GM21381 (cell line): ENCODE results near the gene TSEN34.
"Not testable (repeated sequence)": the region's sequence is repeated elsewhere in the genome, so short reads cannot be mapped to it uniquely, and the experiment has no call there.

Experiments used
- ATAC-seq: cut with Tn5 transposase; IDR thresholded peaks from one replicate; pipeline ENCODE4 v1.9.1; 2021; ENCODE audit warnings: mild to moderate bottlenecking, moderate library complexity; ENCODE audit not compliant: unreplicated experiment

The TSEN34 gene

DNA sequence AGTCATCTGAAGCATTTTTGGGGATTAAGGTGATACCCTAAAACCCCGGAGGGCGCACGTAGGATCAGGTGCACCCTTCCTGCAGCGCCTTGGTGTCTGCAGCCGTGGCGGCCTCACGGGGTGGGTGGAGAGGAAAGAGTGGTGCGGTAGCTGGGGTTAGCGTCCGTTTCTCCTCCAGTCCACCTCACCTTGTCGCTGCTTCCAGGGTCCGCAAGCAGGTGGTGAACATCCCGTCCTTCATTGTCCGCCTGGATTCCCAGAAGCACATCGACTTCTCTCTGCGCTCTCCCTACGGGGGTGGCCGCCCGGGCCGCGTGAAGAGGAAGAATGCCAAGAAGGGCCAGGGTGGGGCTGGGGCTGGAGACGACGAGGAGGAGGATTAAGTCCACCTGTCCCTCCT lies 16.1 kb downstream of the TSEN34 start:
- not testable (repeated sequence) for ATAC-seq

DNA sequence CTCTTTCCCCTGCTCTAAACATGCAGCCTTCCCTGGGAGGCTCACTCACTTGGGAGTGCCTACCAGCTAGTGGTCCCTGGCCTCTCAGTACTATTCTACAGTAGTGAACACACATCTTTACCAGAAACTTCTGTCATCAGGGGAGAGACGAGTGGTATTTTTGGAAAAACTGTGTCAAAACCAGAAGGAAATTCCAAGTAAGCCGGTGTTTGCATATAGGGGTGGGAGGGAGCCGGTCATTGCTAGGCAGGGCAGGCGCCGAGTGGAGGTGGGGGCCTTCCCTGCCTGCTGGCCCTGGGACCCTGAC lies 16.5 kb downstream of the TSEN34 start:
- ATAC-seq = no peak

DNA sequence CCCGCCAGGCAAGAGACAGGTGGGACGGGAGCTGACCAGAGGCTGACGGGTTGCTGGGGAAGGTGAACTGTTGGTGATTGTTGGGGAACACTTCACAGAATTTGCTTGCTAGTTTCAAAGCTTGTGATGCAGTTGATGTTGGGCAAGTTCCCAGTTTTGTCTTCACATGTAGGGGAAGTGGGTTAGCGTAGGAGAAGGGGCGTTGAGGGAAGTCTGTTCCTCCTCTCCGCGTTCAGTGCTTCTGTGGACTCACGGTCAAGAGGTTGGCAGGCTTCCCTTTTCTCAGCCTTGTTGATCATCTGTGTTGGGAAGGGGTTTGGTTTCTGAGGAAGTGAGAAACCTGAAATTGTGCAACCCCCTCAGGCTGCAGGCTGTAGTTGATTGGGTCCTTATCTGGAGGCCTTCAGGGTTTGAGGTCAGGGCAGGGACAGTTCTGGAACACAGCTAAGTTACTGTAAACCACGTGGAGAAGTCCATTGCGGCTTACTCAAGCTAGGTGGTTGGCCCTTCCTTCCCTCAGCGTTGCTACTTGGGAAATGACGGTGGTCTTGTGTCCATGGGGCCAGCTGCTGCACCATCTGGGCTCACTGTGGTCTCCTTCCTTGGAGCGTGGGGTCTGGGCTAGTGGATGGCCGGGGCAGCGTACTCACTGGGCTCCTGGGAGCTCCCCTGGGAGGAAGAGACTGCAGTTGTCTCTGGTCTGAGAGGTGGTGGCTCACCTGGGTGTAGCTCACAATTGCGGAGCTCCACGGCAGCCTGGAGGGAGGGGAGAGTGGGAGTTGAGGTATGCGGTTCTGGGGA lies 17.1 kb downstream of the TSEN34 start:
- ATAC-seq = peak; percentile 51

DNA sequence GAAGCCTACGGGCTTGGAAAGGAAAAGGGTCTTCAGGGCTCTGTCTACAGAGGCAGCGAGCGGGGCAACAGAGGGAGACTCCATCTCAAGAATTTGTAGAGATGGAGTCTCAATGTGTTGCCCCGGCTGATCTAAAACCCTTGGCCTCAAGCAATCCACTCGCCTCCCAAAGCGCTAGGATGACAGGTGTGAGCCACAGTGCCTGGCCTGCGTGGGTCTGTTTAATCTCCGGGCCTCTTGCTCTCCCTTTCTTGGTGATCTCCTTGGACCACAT lies 17.6 kb downstream of the TSEN34 start:
- no peak for ATAC-seq

DNA sequence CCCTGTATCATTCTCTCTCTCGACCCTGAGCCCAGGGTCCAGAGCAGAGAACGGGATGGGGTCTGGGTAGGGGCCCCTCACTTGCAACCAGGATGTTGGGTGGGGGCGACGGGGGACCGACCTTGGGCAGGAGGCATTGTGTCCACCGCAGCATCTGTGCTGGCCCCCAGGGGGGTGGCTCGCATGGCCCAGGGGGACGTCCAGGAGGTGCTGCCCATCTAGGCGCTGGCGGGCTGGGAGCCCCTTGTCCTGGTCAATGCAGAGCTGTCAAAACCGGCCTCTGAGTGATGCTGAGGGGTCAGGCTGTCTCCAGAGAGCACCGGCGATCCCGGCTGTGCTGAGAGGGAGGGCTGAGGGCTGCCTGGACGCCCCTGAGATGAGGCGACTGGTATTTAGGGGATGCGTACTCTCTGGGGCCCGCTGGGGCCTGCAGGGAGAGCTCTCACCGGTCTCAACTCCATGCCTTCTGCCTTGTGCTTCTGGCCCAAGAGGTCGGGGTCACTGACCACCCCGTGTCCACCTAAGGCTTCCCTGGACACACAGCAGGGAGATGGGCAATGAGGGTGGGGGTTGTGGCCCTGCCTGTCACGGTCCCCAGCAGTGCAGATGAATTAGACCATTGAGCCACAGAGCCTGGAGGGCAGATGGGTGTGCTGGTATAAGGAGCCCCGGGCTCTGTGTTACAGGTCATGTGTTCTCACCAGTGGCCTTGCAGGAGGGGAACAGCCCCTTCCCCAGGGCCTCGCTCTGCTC lies 18.1 kb downstream of the TSEN34 start:
- no peak for ATAC-seq

DNA sequence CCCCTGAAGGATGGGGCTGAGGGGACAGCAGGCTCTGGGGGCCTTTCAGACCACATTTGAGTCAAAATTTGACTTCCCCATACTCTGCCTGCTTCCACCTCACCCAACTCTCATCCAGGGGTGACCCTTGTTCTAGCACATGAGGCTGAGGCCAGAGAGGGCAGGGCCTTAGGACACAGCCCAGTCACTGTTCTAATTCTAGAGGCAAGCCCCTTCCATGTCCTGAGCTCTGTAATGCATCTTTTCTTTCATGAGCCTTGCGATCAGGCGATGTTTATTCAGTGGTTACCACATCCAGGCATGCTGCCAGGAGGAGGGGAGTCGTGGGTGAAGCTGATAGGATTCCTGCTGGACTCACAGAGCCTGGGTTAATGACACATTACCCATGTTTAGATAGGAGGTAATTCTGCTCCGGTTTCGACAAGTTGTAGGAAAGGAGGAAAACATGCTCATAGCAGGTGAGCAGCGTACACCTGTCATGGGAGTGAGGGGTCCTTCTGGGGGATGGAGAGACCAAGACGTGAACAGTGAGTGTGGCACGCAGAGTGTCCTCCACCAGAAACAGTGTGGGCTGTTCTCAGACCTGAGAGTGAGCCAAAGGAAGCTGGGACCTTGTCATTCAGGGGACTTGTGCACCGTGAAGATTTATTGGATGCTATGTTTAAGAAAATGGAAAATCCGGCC lies 18.8 kb downstream of the TSEN34 start:
- no peak for ATAC-seq

DNA sequence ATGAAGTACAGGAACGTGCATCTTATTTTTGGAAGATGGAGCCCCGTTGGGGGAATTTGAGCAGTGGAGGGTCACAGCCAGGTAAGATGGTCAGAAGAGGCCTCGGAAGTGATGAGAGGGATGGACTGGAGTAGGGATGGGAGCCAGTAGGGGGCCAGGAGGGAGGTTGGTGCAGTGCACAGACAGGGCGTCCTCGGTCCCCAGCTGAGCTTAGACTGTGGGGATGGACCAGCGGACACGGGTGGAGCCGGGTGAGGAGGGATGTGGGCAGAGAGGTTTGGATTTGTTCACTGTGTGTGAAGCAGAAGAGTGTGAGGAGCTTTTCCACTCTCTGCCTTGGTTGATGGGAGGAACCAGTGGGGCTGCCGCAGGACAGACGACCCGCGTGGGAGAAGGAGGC lies 20.1 kb downstream of the TSEN34 start:
- ATAC-seq = no peak

DNA sequence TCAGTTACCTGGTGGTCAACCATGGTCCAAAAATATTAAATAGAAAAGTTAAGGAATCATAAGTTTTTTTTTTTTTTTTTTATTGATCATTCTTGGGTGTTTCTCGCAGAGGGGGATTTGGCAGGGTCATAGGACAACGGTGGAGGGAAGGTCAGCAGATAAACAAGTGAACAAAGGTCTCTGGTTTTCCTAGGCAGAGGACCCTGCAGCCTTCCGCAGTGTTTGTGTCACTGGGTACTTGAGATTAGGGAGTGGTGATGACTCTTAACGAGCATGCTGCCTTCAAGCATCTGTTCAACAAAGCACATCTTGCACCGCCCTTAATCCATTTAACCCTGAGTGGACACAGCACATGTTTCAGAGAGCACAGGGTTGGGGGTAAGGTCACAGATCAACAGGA lies 23.1 kb downstream of the TSEN34 start:
- ATAC-seq = not testable (repeated sequence)

DNA sequence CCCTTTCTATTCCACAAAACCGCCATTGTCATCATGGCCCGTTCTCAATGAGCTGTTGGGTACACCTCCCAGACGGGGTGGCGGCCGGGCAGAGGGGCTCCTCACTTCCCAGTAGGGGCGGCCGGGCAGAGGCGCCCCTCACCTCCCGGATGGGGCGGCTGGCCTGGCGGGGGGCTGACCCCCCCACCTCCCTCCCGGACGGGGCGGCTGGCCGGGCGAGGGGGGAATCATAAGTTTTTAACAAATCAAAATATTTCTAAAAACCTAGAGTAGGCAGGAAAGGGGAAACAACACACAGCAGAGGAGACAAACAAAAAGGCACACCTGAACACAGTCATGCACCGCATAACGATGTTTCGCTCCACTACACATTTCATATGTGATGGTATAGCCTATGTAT lies 23.6 kb downstream of the TSEN34 start:
- ATAC-seq = not testable (repeated sequence)

DNA sequence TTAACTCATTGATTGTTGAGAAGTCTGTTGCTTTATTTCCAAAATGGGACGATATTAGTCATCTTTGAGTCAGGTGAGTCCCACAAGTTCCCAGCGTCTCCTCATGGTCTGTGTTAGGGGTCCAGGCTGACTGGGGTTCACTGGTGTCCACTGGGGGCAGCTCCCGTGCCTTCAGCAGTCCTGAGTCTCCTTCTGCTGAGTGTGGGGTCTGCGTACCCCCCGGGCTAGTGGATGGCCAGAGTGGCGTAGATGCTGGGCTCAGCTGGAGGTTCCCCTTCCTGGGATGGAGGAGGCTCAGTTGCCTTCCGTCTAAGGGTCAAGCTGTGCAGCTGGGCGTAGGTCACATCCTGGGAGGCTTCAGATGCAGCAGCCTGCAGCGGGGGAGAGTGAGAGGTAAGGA lies 25.8 kb downstream of the TSEN34 start:
- ATAC-seq = no peak

DNA sequence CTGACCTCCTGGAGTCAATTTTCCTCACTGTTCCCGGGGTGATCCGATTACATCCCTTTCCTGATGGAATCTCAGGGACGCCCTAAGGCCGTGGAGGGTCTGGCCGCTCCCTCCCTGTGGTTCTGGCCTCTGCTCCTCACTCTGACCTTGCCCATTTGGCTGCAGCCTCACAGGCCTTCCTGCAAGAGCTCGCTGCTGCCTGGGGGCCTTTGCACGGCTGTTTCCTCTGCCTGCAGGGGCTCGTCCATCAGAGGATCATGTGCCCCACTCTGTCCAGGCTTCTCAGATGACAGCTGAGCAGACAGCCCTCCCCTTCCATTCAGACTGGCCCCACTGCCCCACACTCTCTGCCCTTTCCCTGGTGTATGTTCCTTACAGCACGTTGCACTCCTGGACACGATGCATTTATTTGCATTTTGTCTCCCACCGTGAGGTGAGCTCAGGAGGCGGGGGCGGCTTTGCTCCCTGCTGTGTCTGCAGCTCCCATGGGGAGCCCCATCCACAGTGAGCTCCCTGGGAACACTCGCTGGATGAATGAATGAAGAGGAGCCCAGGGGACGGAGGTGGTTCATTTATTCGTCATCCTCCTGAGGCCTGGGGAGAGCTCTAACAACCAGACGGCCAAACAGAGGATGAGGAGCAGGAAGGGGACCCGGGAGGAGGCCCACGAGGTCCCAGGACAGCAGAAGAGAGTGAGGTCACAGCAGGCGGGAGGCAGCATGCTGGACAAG lies 26.6 kb downstream of the TSEN34 start:
- not testable (repeated sequence) for ATAC-seq

DNA sequence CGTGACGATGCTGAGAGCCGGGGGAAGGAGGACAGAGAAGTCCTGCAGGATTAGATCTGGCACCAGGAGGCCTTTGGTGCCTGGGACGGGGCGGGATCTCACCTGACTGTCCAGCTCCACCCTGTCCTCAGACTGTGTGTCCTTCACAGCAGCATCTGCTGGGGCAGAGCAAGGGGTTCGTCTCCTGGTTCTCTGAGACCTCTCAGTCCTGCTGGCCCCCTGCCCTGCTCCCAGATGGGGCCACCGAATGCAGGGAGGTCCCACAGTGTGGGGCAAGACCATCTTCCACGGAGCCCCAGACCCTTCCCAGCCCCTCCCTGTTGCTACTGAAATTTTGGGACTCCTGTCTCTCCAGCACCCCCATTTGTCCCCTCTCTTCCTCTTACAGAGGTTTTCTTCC lies 27.2 kb downstream of the TSEN34 start:
- ATAC-seq = no peak

DNA sequence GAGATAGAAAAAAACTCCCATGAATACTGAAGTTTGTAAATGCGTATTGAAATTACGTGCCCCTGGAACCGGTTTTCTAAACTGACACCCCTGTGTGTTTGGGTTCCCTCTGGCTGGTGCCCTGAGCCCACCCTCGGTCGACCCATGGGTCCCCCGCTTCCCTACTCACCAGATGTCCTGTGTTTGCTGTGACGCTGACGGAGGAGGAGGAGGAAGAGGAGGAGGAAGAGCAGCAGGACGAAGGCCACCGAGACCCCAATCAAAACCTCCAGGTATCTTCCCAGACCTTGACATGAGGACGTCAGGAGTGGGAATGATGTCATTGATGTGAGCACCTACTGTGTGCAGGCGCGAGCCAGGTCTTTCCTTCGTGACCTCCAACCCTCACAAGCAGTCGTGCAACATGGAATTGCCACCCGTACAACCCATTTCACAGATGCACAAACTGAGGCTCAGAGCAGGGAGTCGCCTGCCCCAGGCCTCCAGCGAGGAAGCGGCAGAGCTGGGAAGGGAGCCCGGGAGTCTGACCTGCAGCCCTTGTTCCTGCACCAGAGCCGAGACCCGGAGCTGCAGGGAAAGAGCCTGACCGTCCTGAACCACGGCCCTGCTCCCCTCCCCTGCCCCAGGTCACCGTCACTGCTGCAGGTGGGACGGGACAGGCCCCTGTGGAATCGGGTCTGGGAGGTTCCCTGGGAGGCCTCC lies 28.0 kb downstream of the TSEN34 start:
- ATAC-seq = no peak

DNA sequence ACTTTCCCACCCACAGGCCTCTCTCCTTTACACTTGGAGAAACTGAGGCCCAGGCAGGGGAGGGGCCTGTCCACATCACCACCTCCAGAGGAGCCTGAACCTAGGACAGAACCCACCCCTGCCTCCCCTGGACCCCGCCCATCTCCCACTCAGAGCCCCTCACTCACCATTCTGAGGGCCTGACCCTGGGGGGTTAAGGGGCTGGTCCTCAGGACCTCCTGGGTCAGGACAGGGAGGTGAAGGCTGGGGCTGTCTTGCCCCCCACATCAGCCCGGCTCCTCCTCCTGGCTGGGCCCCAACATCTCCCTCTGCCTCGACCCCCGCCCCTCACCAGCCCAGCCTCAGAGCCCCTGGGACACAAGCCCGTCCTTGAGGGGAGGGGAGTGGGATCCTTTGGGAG lies 28.6 kb downstream of the TSEN34 start:
- ATAC-seq = not testable (repeated sequence)

DNA sequence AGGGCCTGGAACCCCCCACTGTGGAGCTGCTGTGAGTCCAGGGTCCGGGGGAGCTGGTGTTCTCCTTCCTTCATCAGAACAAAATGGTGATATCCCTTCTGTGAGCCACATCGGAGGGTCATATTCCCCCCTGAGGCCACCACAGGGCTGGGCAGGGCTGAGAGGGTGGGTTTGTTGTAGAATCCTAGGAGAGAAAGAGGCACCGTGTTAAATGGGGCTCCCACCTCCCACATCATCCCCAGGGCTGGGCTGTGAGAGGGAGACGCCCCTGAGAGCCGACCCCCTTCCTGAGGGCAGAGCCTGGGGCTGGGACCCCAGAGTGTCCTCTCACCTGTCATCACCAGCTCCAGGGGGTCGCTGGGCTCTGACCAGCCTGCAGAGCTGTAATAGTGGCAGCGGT lies 30.8 kb downstream of the TSEN34 start:
- ATAC-seq = not testable (repeated sequence)

DNA sequence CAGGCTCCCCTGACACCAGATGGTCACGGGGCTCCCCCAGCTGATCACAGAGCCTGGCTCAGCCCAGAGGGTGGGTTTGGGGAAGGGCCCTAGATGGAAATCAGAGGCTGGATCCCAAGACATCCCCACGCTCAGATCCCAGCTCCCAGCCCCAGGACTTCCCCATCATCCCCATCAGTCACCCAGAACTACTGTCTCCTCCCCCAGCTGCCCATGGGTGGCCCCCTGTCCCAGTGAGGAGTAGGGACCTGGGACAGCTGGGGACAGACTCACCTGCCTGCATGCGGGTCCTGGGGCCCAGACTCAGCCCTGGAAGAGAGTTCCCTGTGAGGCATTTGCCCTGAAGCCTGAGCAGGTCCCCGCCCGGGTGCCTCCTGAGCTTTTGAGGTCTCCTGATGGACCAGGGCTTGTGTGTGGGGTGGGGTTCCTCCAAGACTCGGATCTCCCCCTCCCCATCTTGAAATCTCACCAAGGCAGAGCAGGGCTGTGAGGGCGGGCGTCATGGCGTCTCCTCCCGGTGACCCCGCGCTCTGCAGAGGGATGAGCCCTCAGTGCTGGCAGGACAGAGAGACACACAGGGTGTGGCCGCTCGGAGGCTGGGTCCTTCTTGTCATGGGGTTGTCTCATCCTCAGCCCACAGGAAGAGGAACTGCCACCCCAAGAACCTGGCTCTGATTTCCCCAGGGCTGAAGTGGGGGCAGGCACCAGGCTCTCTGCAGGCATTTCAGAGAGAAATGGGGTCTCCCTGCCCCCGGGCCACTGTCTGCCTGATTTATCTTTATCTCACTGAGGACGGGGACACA lies 31.6 kb downstream of the TSEN34 start, which contains the start of gene LILRB3:
TSS of gene LILRB3 (minus strand) at position 534 of the 803 bp plus-strand sequence. CDS start at position 503, 31 bp downstream.
- not testable (repeated sequence) for ATAC-seq

DNA sequence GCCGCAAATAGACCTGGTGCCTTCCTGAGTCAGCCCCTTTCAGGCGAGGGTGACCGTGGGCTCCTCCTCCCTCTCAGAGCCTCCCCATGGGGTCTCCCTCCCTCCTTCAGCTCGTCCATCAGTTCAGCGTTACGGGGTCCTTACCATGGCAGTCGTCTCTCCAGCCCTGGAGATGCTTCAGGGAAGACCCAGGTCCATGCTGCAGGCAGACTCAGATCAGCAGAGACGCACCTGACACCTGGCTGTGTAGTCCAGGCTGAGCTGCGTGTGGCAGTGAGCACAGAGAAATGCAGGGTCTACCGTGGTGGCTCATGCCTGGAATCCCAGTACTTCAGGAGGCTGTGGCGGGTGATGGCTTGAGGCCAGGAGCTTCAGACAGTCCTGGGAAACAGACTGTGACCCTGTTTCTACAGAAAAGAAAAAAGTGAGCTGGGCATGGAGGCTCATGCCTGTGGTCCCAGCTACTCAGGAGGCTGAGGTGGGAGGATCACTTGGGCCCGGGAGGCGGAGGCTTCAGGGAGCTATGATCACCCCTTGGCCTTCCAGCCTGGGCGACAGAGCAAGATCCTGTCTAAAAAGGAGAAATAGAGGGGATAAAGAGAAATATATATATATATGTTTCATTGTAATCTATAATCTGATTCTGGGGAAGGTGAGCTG lies 32.3 kb downstream of the TSEN34 start:
- ATAC-seq = not testable (repeated sequence)

DNA sequence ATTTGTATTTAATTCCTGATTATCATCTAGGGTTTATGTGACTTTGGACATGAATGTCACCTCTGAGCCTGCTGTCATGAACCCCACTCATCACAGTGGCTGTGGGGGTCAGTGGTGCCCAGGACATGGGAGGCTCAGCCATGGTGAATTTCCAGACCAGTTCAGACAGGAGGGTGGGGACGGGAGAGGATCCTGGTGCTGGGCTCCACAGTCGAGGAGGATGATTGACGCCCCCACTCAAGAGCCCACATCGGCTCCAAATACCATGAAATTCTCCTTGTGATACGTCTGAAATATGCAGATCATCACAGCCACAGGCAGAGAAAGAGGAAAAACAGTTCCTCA lies 32.8 kb downstream of the TSEN34 start:
- ATAC-seq = not testable (repeated sequence)

DNA sequence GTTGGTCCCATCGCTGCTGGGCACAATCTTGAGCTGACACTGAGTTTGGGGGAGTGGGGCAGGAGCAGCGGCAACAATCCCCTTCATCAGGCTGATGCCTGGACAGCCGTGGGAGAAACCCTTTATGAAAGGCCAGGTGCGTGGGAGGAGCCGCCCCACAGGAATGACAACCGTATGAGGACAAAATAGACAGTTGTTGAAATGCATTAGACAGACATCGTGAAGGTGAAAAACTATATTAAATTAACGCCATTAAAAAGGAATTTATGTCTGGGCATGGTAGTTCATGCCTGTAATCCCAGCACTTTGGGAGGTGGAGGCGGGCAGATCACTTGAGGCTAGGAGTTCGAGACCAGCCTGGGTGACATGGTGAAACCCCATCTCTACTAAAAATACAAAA lies 33.5 kb downstream of the TSEN34 start:
- not testable (repeated sequence) for ATAC-seq
